ENCODE data around the gene PTPRC. TPM values are rescaled to one million over a fixed set of nuclear protein-coding genes. Genes with fewer than 3 reads are reported as not detected.

The PTPRC gene
- total and polyA plus RNA-seq, 8 donors, result 0.59 to 20.5 (median 2.7) TPM

DNA sequence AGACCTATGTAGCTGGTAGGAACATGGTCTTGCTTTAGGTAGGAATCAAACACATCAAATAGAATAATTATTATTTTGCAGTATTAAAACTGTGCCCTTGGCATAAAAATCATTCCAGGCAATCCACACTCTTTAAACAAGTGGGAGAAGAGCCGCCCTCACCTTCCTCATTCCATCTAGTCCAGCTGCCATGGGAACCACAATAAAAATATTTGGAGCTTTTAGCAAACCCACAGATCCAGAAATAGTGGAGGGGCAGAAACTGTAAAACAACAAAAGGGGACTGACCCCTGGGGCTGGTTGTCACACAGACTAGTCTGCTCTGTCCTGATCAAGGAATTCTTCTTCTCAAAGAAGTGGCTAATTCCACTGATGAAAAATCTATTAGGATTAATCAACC is 61.6 kb downstream of the PTPRC start:
- intact Hi-C loops (cut with DNase I), result no loop called here
- peaks cover 0 to 7% (median 0%) of the 10 kb centered on the region in 3 donors for H3K4me1 ChIP-seq
- FAIRE-seq, result no peak
- no peaks in the 10 kb centered on the region for H3K36me3 ChIP-seq
- H3K27ac ChIP-seq, result no peak overlapping the region
- no peak for DNase-seq
- no peak for ATAC-seq
- 58 to 81% methylated on average over 1 of the region's 1 CpG for WGBS, 2 donors
- H3K4me3 ChIP-seq, result no peak overlapping the region
- no peaks in the 10 kb centered on the region for H3K27me3 ChIP-seq
- TF ChIP-seq, protein P1, sequence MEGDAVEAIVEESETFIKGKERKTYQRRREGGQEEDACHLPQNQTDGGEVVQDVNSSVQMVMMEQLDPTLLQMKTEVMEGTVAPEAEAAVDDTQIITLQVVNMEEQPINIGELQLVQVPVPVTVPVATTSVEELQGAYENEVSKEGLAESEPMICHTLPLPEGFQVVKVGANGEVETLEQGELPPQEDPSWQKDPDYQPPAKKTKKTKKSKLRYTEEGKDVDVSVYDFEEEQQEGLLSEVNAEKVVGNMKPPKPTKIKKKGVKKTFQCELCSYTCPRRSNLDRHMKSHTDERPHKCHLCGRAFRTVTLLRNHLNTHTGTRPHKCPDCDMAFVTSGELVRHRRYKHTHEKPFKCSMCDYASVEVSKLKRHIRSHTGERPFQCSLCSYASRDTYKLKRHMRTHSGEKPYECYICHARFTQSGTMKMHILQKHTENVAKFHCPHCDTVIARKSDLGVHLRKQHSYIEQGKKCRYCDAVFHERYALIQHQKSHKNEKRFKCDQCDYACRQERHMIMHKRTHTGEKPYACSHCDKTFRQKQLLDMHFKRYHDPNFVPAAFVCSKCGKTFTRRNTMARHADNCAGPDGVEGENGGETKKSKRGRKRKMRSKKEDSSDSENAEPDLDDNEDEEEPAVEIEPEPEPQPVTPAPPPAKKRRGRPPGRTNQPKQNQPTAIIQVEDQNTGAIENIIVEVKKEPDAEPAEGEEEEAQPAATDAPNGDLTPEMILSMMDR (IDR thresholded peaks at IDR 0.05), result no peak
- no peaks in the 10 kb centered on the region for H3K9me3 ChIP-seq

DNA sequence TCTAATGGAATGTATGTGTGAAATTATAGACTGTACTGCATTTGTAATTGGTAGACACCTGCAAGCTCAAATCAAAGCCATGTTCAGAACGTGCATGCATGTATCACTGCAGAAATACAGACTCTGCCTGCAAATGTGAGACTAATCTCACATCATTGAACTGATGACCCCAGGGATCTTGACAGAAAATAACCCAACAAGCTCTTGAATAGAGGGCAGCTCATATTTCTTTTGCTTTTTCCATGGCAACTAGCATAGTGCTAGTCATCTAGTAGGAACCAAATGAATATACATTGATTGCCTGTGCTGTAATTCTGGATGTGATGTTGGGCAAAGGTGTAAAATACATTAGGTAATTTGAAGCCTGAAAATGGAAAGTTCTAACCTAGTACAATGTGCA is 62.4 kb downstream of the PTPRC start:
- Histone ChIP-seq H3K9me3 (no peaks in the 10 kb centered on the region), H3K27ac (no peak overlapping the region), H3K36me3 (no peaks in the 10 kb centered on the region), H3K4me3 (no peak overlapping the region), H3K4me1 (peaks cover 0 to 7% (median 0%) of the 10 kb centered on the region in 3 donors), H3K27me3 (no peaks in the 10 kb centered on the region)
- WGBS, 2 donors, result 26 to 51% methylated on average over 1 of the region's 1 CpG
- FAIRE-seq (no peak), ATAC-seq (no peak), DNase-seq (no peak)
- intact Hi-C loops (cut with DNase I), result no loop called here
- TF ChIP-seq, protein P1 (IDR thresholded peaks at IDR 0.05), result no peak

DNA sequence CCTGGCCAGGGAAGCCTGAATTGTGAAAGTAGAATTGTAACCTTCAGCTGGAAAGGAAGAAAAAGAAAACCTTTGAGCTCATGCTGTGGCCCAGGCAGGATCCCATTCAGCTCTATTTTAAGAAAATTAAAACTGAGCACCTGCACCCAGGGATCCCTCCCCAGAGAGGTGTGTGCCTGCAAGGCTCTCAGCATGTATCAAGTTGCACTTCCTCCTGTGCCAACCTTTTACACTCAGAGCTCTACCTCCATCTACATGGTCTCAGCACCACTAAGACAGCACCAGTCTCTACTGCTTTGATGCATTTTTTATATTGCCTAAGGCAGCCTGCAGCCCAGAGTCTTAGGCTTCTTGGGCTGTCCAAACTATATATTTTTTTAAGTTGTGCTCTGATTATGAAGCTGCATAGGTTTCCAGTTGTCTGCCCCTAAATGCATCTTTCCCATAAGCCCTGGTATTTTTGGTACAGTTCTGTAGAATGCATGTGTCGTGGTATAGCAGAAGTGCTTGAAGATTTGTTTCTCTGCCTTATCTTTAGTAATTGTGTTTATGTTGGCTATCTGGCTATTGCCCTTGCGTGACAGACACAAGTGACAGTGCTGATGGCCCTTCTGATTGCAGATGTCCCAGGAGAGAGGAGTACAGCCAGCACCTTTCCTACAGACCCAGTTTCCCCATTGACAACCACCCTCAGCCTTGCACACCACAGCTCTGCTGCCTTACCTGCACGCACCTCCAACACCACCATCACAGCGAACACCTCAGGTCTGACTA is 63.1 kb downstream of the PTPRC start:
- no peak for FAIRE-seq
- TF ChIP-seq, protein P1 (IDR thresholded peaks at IDR 0.05), result no peak

DNA sequence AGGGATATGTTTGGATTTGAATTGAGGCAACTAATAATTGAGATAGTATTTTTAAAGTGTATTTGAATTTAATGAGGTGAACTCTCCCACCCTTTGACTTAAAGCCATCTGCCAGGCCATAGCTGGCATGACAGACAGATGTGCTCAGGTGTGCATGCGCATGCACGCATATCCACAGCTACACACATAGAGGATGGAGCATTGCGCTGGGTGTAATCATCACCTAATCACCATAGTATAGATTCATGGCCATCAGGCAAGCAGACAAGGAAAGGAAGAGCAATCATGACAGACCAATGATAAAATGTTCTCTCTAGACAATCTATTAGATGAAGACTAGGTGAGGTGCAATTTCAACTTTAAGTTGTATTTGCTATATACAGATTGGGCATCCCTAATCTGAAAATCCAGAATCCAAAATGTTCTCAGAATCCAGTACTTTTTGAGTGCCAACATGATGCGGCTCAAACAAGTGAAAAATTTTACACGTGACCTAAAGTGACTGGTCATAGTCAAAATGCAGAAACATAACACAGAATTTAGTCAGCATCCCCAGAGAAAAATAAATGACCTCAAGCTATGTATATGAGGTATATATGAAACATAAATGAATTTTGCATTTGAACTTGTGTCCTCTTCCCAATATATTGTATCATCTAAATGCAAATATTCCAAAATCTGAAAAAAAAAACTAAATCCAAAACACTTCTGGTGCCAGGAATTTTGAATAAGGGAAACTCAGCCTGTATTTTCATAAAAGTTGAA is 70.1 kb downstream of the PTPRC start:
- no peak for FAIRE-seq
- WGBS, 2 donors, result 88 to 97% methylated on average over 5 of the region's 5 CpGs
- H3K27ac ChIP-seq, result no peak overlapping the region

More for the DNA sequence above, 63.1 kb downstream of the PTPRC start:
- intact Hi-C loops (cut with DNase I), result no loop called here
- H3K27ac ChIP-seq, result no peak overlapping the region
- 76 to 93% methylated on average over 4 of the region's 4 CpGs for WGBS, 2 donors
- no peaks in the 10 kb centered on the region for H3K27me3 ChIP-seq
- H3K4me3 ChIP-seq, result no peak overlapping the region
- ATAC-seq, result no peak
- H3K9me3 ChIP-seq, result no peaks in the 10 kb centered on the region
- no peak for DNase-seq
- peaks cover 0 to 7% (median 0%) of the 10 kb centered on the region in 3 donors for H3K4me1 ChIP-seq
- H3K36me3 ChIP-seq, result no peaks in the 10 kb centered on the region

More for the DNA sequence above, 70.1 kb downstream of the PTPRC start:
- ATAC-seq (no peak), DNase-seq (no peak)
- intact Hi-C loops (cut with DNase I), result no loop called here
- TF ChIP-seq, protein P1 (IDR thresholded peaks at IDR 0.05), result no peak
- H3K4me1 ChIP-seq, result no peaks in the 10 kb centered on the region
- no peak overlapping the region for H3K4me3 ChIP-seq
- no peaks in the 10 kb centered on the region for H3K9me3 ChIP-seq
- H3K27me3 ChIP-seq, result no peaks in the 10 kb centered on the region
- H3K36me3 ChIP-seq, result no peaks in the 10 kb centered on the region
